Measurements from ENCODE around the gene KRT3.

KRT3 gene

GRCh38 chr12:52836491-52837412, 40.8 kb upstream of the KRT3 start:
- TF ChIP-seq, protein P1, sequence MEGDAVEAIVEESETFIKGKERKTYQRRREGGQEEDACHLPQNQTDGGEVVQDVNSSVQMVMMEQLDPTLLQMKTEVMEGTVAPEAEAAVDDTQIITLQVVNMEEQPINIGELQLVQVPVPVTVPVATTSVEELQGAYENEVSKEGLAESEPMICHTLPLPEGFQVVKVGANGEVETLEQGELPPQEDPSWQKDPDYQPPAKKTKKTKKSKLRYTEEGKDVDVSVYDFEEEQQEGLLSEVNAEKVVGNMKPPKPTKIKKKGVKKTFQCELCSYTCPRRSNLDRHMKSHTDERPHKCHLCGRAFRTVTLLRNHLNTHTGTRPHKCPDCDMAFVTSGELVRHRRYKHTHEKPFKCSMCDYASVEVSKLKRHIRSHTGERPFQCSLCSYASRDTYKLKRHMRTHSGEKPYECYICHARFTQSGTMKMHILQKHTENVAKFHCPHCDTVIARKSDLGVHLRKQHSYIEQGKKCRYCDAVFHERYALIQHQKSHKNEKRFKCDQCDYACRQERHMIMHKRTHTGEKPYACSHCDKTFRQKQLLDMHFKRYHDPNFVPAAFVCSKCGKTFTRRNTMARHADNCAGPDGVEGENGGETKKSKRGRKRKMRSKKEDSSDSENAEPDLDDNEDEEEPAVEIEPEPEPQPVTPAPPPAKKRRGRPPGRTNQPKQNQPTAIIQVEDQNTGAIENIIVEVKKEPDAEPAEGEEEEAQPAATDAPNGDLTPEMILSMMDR (IDR thresholded peaks at IDR 0.05), result no peak

- TF ChIP-seq, protein P1 (IDR thresholded peaks at IDR 0.05), result no peak
Observed at GRCh38 chr12:52836042-52836466, 40.1 kb upstream of the KRT3 start.

- TF ChIP-seq, protein P1 (IDR thresholded peaks at IDR 0.05), result no peak
Observed at GRCh38 chr12:52835271-52836041, 39.5 kb upstream of the KRT3 start.

- TF ChIP-seq, protein P1 (IDR thresholded peaks at IDR 0.05), result no peak
Observed at GRCh38 chr12:52834727-52835001, 38.7 kb upstream of the KRT3 start.

DNA sequence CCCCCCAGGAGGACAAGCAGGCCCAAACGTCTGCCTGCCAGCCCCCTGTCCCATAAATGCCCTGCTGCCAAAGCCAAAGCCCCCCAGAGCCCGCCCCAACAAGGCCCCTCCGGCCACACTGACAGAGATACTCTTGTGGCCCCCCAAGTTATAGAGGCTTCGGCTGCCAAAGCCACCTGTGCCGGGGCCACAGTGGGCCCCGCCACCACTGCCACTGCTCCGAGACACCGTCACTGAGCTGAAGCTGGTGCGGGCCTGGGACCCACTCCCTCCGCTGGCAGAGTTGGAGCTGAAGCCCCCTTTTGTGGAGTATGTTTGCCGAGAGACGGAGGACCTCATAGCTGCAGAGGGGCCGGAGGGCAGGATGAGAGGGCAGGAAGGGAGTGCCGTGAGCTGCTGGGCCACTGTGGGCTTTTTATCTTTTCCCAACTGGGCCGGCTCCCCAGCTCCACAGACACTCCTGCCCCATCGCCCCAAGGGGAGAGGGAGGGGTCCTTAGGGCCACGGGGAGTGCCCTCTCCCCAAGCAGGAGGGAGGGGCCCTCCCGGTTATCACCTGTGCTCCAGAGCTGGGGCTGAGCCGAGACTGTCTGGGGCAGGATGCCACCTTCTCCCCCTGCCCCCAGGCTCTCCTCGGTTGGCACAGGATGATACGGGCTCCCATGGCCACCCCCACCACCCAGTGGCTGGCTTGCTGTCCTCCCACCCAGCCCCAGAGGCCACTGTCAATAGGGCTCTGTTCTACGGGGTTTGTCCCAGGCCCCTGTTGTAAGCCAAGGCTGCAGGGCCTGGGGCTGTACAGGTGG, 38.2 kb upstream of the KRT3 start, which contains the start of gene KRT79:
Gene KRT79 (minus strand): TSS at position 390 of the 805 bp plus-strand sequence. CDS start 51 bp downstream, at position 339.
- TF ChIP-seq, protein P1 (IDR thresholded peaks at IDR 0.05), result no peak

DNA sequence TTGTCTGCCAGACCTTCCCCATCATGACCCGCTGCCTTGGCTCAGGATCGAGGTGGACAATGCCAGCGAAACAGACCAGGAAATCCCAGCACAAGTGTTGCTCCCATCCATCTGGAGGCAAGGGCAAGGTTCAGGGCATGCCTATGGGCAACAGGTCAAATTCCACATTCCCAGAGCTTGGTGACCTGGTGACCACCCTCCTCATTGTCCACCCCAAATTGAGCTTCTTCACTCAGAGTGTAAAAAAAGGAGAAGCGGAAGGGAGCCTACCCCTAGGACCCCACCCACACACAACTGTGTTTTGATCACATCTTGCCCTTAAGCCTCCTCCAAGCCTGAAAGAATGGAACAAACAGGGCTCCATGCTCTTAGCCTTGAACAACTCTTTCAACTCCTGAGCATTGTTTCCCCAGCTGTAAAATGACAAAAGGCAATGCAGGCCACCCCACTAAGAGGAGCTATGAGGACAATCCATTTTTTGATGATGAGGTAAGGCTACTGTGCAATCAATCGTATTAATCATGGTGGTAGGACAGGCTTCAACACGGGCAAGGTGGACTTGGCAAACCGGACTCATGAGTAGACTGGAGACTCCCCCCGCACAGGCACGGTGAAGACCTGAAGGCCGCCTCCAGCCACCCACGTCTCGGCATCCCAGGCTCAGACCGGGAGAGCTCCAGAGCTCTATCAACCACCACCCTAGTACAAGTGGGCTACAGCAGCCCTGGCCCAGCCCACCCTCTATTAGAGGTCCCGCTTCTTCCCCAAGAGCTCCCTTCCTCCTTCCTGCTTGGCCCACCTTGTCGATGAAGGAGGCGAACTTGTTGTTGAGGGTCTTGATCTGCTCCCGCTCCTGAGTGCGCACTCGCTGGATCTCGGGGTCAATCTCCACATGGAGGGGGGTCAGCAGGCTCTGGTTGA, 37.3 kb upstream of the KRT3 start:
- TF ChIP-seq, protein P1 (IDR thresholded peaks at IDR 0.05), result no peak

Data from LNCAP (cell line).